ENCODE data around the gene PCDH9.

The PCDH9 gene

DNA sequence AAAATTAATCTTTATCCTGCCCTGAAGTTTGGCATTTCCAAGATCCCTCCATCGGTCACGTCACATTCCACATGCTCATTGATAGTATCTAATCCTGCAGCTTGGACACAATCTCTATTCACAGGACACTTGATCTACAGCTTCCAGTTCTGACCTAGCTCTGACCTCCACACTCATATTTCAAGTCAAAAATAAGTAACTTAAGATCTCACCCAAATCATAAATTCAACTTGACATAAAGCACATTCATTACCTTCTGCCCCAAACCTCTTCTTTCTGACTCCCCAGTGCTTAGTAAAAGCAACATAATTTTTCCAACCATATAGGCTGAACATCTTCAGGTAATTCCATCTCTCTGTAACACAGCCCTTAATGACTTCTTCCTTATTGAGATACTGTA is 880.2 kb downstream of the PCDH9 start:
- Histone ChIP-seq H2BK5ac (ENCODE audit: low read depth, low read length, poor library complexity, severe bottlenecking) (no peak overlapping the region), H2BK15ac (ENCODE audit: low read depth, poor library complexity, severe bottlenecking) (no peak overlapping the region), H3K4me3 (ENCODE audit: insufficient read depth in 1 of 2, low read depth in 1 of 2, low read length in 2 of 2) (no peak overlapping the region), H3K14ac (ENCODE audit: low read length in 2 of 2) (no peak overlapping the region), H3K36me3 (ENCODE audit: control insufficient read depth in 1 of 2, insufficient read depth in 2 of 2, low read depth in 1 of 2, low read length in 2 of 2) (no peaks in the 10 kb centered on the region), H2AFZ (ENCODE audit: low read depth, low read length) (no peak overlapping the region), H3K27ac (ENCODE audit: low read length, poor library complexity, severe bottlenecking) (no peak overlapping the region), H2AK5ac (ENCODE audit: low read length, severe bottlenecking) (no peak overlapping the region), H4K8ac (ENCODE audit: low read length) (no peak overlapping the region), H2BK120ac (ENCODE audit: low read depth, low read length) (no peak overlapping the region), H2BK12ac (ENCODE audit: low read length in 2 of 2) (no peak overlapping the region), H4K91ac (ENCODE audit: low read length) (no peak overlapping the region), H3K9me3 (ENCODE audit: control insufficient read depth, low read length) (no peaks in the 10 kb centered on the region), H3K23ac (ENCODE audit: low read length in 2 of 2) (no peak overlapping the region), H3K79me1 (replicated peaks; ENCODE audit: low read length, poor library complexity, severe bottlenecking) (no peaks in the 10 kb centered on the region), H3K18ac (ENCODE audit: low read depth in 1 of 2, low read length in 2 of 2) (no peak overlapping the region), H3K4ac (ENCODE audit: low read depth in 1 of 2, low read length in 2 of 2) (no peak overlapping the region), H3K9ac (ENCODE audit: low read length) (no peak overlapping the region), H3K27me3 (ENCODE audit: control insufficient read depth in 1 of 2, insufficient read depth in 1 of 2, low read length in 2 of 2) (no peaks in the 10 kb centered on the region), H3K4me2 (ENCODE audit: low read length, poor library complexity, severe bottlenecking) (no peak overlapping the region), H3K4me1 (ENCODE audit: control insufficient read depth, insufficient read depth, low read depth, low read length) (peaks cover 2% of the 10 kb centered on the region)
- no peak for DNase-seq
- 91% methylated on average over 2 of the region's 2 CpGs for whole genome bisulfite sequencing

DNA sequence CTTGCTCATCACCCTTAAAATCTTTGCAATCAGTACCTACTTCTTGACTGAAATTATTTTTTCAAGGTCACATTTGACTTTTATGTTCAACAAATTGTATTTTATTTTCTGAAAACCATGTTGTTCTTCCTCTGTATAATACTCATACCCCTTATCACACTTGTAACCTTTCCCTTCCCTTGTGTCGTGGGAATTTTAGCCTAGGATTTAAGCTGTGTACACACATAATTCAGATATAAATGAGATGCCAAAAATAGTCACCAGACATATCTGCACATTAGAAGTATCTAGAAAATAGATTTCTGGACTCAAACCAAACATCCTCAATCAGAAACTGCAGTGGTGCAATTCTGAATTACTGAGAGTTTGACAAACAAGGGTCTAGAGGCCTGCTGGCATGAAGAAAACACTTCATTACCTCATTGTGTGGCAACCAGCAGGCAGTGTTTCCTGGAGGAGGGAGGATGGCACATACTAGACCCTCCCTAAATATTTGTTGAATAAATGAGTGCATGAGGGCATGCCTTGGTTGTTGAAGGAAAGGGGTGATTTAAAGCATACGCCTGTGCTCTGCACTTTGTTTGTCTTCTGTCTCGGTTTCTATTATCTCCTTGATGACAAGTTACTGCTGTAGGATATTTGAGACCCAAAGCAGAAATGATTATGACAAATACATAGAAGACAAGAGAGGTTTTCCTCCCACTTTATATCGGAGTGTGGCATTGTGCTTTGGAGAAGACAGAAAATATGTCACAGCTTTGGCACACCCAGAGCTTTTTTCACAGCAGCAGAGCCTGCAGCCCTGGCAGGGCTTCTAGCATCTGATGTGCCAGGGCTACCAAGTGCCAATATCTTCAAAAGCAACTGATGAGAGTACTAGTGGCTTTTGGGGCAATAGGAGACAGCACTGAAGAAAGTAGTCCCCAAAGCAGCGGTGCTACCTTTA is 881.1 kb downstream of the PCDH9 start:
- Histone ChIP-seq H3K79me1 (replicated peaks; ENCODE audit: low read length, poor library complexity, severe bottlenecking) (no peaks in the 10 kb centered on the region), H3K4me1 (ENCODE audit: control insufficient read depth, insufficient read depth, low read depth, low read length) (peaks cover 2% of the 10 kb centered on the region), H3K18ac (ENCODE audit: low read depth in 1 of 2, low read length in 2 of 2) (no peak overlapping the region), H3K27me3 (ENCODE audit: control insufficient read depth in 1 of 2, insufficient read depth in 1 of 2, low read length in 2 of 2) (no peaks in the 10 kb centered on the region), H2BK5ac (ENCODE audit: low read depth, low read length, poor library complexity, severe bottlenecking) (no peak overlapping the region), H3K4ac (ENCODE audit: low read depth in 1 of 2, low read length in 2 of 2) (no peak overlapping the region), H3K4me2 (ENCODE audit: low read length, poor library complexity, severe bottlenecking) (no peak overlapping the region), H4K91ac (ENCODE audit: low read length) (no peak overlapping the region), H3K4me3 (ENCODE audit: insufficient read depth in 1 of 2, low read depth in 1 of 2, low read length in 2 of 2) (no peak overlapping the region), H4K8ac (ENCODE audit: low read length) (no peak overlapping the region), H2AFZ (ENCODE audit: low read depth, low read length) (no peak overlapping the region), H3K27ac (ENCODE audit: low read length, poor library complexity, severe bottlenecking) (no peak overlapping the region), H3K9ac (ENCODE audit: low read length) (no peak overlapping the region), H3K14ac (ENCODE audit: low read length in 2 of 2) (no peak overlapping the region), H2BK120ac (ENCODE audit: low read depth, low read length) (no peak overlapping the region), H2BK15ac (ENCODE audit: low read depth, poor library complexity, severe bottlenecking) (no peak overlapping the region), H3K36me3 (ENCODE audit: control insufficient read depth in 1 of 2, insufficient read depth in 2 of 2, low read depth in 1 of 2, low read length in 2 of 2) (no peaks in the 10 kb centered on the region), H3K23ac (ENCODE audit: low read length in 2 of 2) (no peak overlapping the region), H3K9me3 (ENCODE audit: control insufficient read depth, low read length) (no peaks in the 10 kb centered on the region), H2AK5ac (ENCODE audit: low read length, severe bottlenecking) (no peak overlapping the region), H2BK12ac (ENCODE audit: low read length in 2 of 2) (no peak overlapping the region)
- WGBS, result 89% methylated on average over 4 of the region's 5 CpGs
- DNase-seq, result peak; percentile 4

DNA sequence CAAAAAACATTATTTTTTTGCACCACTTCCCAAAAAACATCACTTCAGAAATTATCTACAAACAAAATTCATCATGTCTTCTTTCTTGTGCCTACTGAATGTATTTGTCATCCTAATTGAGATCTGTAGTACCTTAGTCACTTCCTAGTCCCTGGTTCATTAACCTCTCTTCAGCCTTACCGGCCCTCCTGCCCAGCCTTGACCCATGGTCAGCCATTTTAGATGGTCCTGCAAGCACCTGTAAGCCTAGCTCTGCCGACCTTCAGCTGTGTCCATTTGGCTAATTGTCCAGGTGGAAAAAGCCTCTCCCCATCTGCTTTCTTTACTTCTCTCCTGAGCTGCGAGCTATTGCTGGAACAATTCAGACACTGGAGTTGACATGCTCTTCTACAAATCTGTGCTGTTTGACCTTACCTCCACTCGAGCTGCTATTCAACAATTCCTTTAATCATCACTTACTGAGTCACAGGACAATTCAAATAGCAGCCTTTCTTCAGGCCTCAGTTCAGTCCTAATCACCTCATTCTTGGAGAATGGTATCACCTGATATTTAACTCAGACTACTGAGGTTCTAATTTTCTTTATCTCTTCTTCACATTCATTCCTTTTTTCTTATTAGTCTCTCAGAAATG is 882.5 kb downstream of the PCDH9 start:
- Histone ChIP-seq H3K23ac (ENCODE audit: low read length in 2 of 2) (no peak overlapping the region), H3K27me3 (ENCODE audit: control insufficient read depth in 1 of 2, insufficient read depth in 1 of 2, low read length in 2 of 2) (no peaks in the 10 kb centered on the region), H2BK12ac (ENCODE audit: low read length in 2 of 2) (no peak overlapping the region), H3K18ac (ENCODE audit: low read depth in 1 of 2, low read length in 2 of 2) (no peak overlapping the region), H3K14ac (ENCODE audit: low read length in 2 of 2) (no peak overlapping the region), H4K91ac (ENCODE audit: low read length) (no peak overlapping the region), H3K9ac (ENCODE audit: low read length) (no peak overlapping the region), H2BK15ac (ENCODE audit: low read depth, poor library complexity, severe bottlenecking) (no peak overlapping the region), H3K27ac (ENCODE audit: low read length, poor library complexity, severe bottlenecking) (no peak overlapping the region), H3K79me1 (replicated peaks; ENCODE audit: low read length, poor library complexity, severe bottlenecking) (no peaks in the 10 kb centered on the region), H3K4me1 (ENCODE audit: control insufficient read depth, insufficient read depth, low read depth, low read length) (peaks cover 2% of the 10 kb centered on the region), H3K4me2 (ENCODE audit: low read length, poor library complexity, severe bottlenecking) (no peak overlapping the region), H4K8ac (ENCODE audit: low read length) (no peak overlapping the region), H2BK5ac (ENCODE audit: low read depth, low read length, poor library complexity, severe bottlenecking) (no peak overlapping the region), H3K36me3 (ENCODE audit: control insufficient read depth in 1 of 2, insufficient read depth in 2 of 2, low read depth in 1 of 2, low read length in 2 of 2) (no peaks in the 10 kb centered on the region), H3K9me3 (ENCODE audit: control insufficient read depth, low read length) (no peaks in the 10 kb centered on the region), H3K4ac (ENCODE audit: low read depth in 1 of 2, low read length in 2 of 2) (no peak overlapping the region), H3K4me3 (ENCODE audit: insufficient read depth in 1 of 2, low read depth in 1 of 2, low read length in 2 of 2) (no peak overlapping the region), H2AK5ac (ENCODE audit: low read length, severe bottlenecking) (no peak overlapping the region), H2BK120ac (ENCODE audit: low read depth, low read length) (no peak overlapping the region), H2AFZ (ENCODE audit: low read depth, low read length) (no peak overlapping the region)
- WGBS, result 90% methylated on average over 4 of the region's 4 CpGs
- no peak for DNase-seq

GRCh38 chr13:66345971-66346370 is 884.2 kb downstream of the PCDH9 start:
- no peak overlapping the region for H3K14ac ChIP-seq (ENCODE audit: low read length in 2 of 2)
- no peak for DNase-seq

More at GRCh38 chr13:66345971-66346370, 884.2 kb downstream of the PCDH9 start:
- Histone ChIP-seq H3K36me3 (ENCODE audit: control insufficient read depth in 1 of 2, insufficient read depth in 2 of 2, low read depth in 1 of 2, low read length in 2 of 2) (no peaks in the 10 kb centered on the region), H3K9ac (ENCODE audit: low read length) (no peak overlapping the region), H3K23ac (ENCODE audit: low read length in 2 of 2) (no peak overlapping the region), H3K27ac (ENCODE audit: low read length, poor library complexity, severe bottlenecking) (no peak overlapping the region), H4K91ac (ENCODE audit: low read length) (no peak overlapping the region), H3K9me3 (ENCODE audit: control insufficient read depth, low read length) (no peaks in the 10 kb centered on the region), H2AK5ac (ENCODE audit: low read length, severe bottlenecking) (no peak overlapping the region), H3K27me3 (ENCODE audit: control insufficient read depth in 1 of 2, insufficient read depth in 1 of 2, low read length in 2 of 2) (no peaks in the 10 kb centered on the region), H3K18ac (ENCODE audit: low read depth in 1 of 2, low read length in 2 of 2) (no peak overlapping the region), H3K79me1 (replicated peaks; ENCODE audit: low read length, poor library complexity, severe bottlenecking) (no peaks in the 10 kb centered on the region), H2BK120ac (ENCODE audit: low read depth, low read length) (no peak overlapping the region), H4K8ac (ENCODE audit: low read length) (no peak overlapping the region), H2BK12ac (ENCODE audit: low read length in 2 of 2) (no peak overlapping the region), H3K4me1 (ENCODE audit: control insufficient read depth, insufficient read depth, low read depth, low read length) (peaks cover 2% of the 10 kb centered on the region), H2AFZ (ENCODE audit: low read depth, low read length) (no peak overlapping the region), H2BK5ac (ENCODE audit: low read depth, low read length, poor library complexity, severe bottlenecking) (no peak overlapping the region), H3K4me2 (ENCODE audit: low read length, poor library complexity, severe bottlenecking) (no peak overlapping the region), H2BK15ac (ENCODE audit: low read depth, poor library complexity, severe bottlenecking) (no peak overlapping the region), H3K4ac (ENCODE audit: low read depth in 1 of 2, low read length in 2 of 2) (no peak overlapping the region), H3K4me3 (ENCODE audit: insufficient read depth in 1 of 2, low read depth in 1 of 2, low read length in 2 of 2) (no peak overlapping the region)
- WGBS, result 87% methylated on average over 6 of the region's 8 CpGs
